ENCODE data around the gene LLGL2.
"Not testable (repeated sequence)": the region's sequence is repeated elsewhere in the genome, so short reads cannot be mapped to it uniquely, and the experiment has no call there.

DNA sequence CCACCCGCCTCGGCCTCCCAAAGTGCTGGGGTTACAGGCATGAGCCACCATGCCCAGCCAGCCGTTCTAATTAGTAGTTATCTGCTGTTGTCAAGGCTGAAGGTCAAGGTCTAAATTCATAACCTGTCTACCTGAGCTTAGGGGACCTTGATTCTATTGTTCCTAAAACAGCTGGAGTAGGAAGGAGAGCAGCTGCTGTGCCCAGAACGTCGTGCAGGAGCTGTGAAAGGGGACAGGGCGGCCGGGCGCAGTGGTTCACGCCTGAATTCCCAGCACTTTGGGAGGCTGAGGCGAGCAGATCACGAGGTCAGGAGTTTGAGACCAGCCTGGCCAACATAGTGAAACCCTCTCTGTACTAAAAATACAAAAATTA is 48.0 kb upstream of the LLGL2 start:
- TF ChIP-seq, protein P1, sequence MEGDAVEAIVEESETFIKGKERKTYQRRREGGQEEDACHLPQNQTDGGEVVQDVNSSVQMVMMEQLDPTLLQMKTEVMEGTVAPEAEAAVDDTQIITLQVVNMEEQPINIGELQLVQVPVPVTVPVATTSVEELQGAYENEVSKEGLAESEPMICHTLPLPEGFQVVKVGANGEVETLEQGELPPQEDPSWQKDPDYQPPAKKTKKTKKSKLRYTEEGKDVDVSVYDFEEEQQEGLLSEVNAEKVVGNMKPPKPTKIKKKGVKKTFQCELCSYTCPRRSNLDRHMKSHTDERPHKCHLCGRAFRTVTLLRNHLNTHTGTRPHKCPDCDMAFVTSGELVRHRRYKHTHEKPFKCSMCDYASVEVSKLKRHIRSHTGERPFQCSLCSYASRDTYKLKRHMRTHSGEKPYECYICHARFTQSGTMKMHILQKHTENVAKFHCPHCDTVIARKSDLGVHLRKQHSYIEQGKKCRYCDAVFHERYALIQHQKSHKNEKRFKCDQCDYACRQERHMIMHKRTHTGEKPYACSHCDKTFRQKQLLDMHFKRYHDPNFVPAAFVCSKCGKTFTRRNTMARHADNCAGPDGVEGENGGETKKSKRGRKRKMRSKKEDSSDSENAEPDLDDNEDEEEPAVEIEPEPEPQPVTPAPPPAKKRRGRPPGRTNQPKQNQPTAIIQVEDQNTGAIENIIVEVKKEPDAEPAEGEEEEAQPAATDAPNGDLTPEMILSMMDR (IDR thresholded peaks at IDR 0.05; ENCODE audit: low read depth, low read length): not testable (repeated sequence)
- not testable (repeated sequence) for TF ChIP-seq EZH2phosphoT487 (IDR thresholded peaks at IDR 0.05; ENCODE audit: low read depth)

Data from OCI-LY3 (cell line).